ENCODE results near the gene TMEM30B.

DNA sequence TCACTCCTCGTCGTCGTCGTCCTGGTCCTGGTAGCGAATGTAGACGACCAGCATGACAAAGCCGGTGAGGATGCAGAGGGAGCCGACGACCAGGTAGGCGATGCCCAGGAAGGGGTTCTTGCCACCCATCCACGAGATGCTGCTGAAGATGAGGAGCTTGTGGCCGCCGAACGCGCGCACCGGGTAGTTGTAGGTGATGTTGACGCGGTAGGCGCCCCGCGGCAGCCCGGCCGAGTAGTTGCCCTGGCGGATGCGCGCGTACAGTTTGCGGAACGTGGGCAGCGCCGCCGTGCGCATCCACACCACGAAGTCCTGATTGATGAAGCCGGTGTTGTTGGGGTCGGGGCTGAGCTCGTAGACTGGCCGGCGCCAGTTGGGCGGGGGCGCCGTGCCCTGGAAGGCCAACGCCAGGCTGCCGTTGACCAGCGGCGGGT lies 1.0 kb downstream of the TMEM30B start:
- TF ChIP-seq, protein P1, sequence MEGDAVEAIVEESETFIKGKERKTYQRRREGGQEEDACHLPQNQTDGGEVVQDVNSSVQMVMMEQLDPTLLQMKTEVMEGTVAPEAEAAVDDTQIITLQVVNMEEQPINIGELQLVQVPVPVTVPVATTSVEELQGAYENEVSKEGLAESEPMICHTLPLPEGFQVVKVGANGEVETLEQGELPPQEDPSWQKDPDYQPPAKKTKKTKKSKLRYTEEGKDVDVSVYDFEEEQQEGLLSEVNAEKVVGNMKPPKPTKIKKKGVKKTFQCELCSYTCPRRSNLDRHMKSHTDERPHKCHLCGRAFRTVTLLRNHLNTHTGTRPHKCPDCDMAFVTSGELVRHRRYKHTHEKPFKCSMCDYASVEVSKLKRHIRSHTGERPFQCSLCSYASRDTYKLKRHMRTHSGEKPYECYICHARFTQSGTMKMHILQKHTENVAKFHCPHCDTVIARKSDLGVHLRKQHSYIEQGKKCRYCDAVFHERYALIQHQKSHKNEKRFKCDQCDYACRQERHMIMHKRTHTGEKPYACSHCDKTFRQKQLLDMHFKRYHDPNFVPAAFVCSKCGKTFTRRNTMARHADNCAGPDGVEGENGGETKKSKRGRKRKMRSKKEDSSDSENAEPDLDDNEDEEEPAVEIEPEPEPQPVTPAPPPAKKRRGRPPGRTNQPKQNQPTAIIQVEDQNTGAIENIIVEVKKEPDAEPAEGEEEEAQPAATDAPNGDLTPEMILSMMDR (IDR thresholded peaks at IDR 0.05; ENCODE audit: low read length), result no peak
- TF ChIP-seq EZH2 (IDR thresholded peaks at IDR 0.05; ENCODE audit: borderline replicate concordance, low read length), result no peak

Measured in OCI-LY1 (cell line).